Upper lobe of left lung (tissue), 6 donors: ENCODE data around the gene PPP1R13B. TPM values are rescaled to one million over a fixed set of nuclear protein-coding genes. Genes with fewer than 3 reads are reported as not detected.

Experiments
- ATAC-seq, 2 donors: fragments of 200-7000 bp; cut with Tn5 transposase; one replicate each; pipeline ENCODE4 v1.9.1; 2022; ENCODE audit warnings: mild to moderate bottlenecking in 2 of 2, moderate library complexity in 2 of 2; ENCODE audit not compliant: low FRiP score in 2 of 2
- DNase-seq, 2 donors: peaks; one replicate each; pipeline ENCODE4 v3.0.0-alpha.2; 2019 to 2020
- H3K27ac ChIP-seq, 4 donors: fragments of 200-600 bp; sonication (generic); one replicate each; pipeline ENCODE4 v1.5.1; 2016 to 2019
- H3K27me3 ChIP-seq, 4 donors: fragments of 200-600 bp; sonication (generic); one replicate each; pipeline ENCODE4 v1.5.1; 2017 to 2019
- H3K36me3 ChIP-seq, 4 donors: fragments of 200-600 bp; sonication (generic); one replicate each; pipeline ENCODE4 v1.5.1; 2016 to 2019
- H3K4me1 ChIP-seq, 4 donors: fragments of 200-600 bp; sonication (generic); one replicate each; pipeline ENCODE4 v1.5.1; 2018 to 2019
- H3K4me3 ChIP-seq, 4 donors: fragments of 200-600 bp; sonication (generic); one replicate each; pipeline ENCODE4 v1.5.1; 2017 to 2019; ENCODE audit warnings: mild to moderate bottlenecking in 2 of 4, moderate library complexity in 1 of 4
- H3K9me3 ChIP-seq, 4 donors: fragments of 200-600 bp; sonication (generic); one replicate each; pipeline ENCODE4 v1.5.1; 2018 to 2019
- EP300 ChIP-seq, 4 donors: sonication (generic); formaldehyde crosslinking; IDR thresholded peaks; one replicate each; pipeline ENCODE4 v1.5.1; 2017; ENCODE audit warnings: antibody characterized with exemption in 4 of 4, control low read depth in 2 of 4
- POLR2A ChIP-seq, 4 donors: fragments of 450-650 bp; IDR thresholded peaks; one replicate each; pipeline ENCODE4 v1.5.1; 2016 to 2017; ENCODE audit warnings: antibody characterized with exemption in 4 of 4, mild to moderate bottlenecking in 2 of 4
- POLR2AphosphoS5 ChIP-seq, 2 donors: sonication (generic); formaldehyde crosslinking; IDR thresholded peaks; one replicate each; pipeline ENCODE4 v1.5.1; 2017; ENCODE audit warnings: antibody characterized with exemption in 2 of 2
- WGBS, 2 donors: methylation state at CpG; one replicate each; pipeline ENCODE4 v1.1.5; 2017 to 2018; 5-methylcytosine and 5-hydroxymethylcytosine counted together
- total RNA-seq, 6 donors: library from RNA; depleted of rRNA in 4 of 6; stranded (reverse); fragments of >200 nt in 4 of 6; gene quantifications; one replicate each; pipeline versions ENCODE4 v1.1.0 to v1.2.1, GENCODE V29; 2016 to 2021
- TF ChIP-seq, protein P1 (sequence below), 6 experiments: fragments of 450-650 bp in 4 of 6; fragments of 200-600 bp in 2 of 6; sonication (generic) in 2 of 6; IDR thresholded peaks; one replicate each; pipeline ENCODE4 v1.5.1; 2016 to 2019; ENCODE audit warnings: antibody characterized with exemption in 6 of 6
- donor health status: DM: no; HTN: no; CAD: no; lungs with moderate emphysema.
- donor health status: DM: no; HTN: yes; CAD: no; lungs with severe emphysema.

The PPP1R13B gene
- total RNA-seq, 6 donors from 2014 or later, result 37.0 to 117 (median 71.1) TPM

DNA sequence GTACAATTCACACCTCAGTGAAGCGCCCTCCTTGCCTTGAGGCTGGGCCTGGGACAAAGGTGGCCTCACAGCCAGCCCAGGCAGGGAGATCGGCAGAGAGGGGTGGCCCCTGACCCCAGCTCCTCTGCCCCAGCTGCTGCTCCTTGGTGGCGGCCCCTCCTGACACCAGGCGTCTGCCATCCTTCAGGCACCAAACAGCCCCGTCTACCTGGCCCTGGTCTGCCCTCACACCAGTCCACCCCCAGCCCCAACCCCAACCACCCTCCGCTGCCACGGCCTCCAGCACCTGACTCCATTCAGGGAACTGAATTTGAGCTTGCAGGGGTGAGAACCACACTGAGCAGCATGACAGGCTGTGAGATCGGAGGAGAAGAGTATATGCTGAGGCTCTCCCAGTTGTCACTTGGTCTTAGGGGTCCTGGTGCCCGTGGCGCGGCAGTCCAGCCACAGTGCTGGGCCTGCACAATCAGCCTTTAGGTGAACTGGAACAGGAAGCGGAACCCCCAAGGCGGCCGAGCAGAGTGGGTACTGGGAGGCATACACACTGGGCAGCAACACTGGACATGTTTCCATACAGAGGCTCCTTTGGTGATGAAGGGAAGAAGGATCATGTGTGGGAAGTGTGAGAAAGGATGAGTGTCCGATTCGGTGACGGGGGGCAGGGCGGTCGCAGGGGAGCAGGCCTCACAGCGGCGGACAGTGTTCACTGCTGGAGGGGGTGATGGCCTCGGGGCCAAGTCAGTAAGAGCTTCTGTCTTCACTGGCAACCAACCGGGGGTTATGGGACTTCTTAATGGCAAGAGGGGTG is 113.1 kb downstream of the PPP1R13B start:
- 93 to 94% methylated on average over 16 to 23 of the region's 23 CpGs for WGBS, 2 donors
- peaks cover 0 to 21% (median 12%) of the 10 kb centered on the region in 4 donors for H3K4me1 ChIP-seq
- DNase-seq, result no peak
- H3K4me3 ChIP-seq, result no peak overlapping the region
- H3K9me3 ChIP-seq, result no peaks in the 10 kb centered on the region
- H3K27ac ChIP-seq, result no peak overlapping the region
- H3K36me3 ChIP-seq, result peaks cover 17 to 82% (median 55%) of the 10 kb centered on the region in 4 donors
- no peak for ATAC-seq
- no peak for TF ChIP-seq POLR2A (IDR thresholded peaks at IDR 0.05)
- no peak for TF ChIP-seq POLR2AphosphoS5 (IDR thresholded peaks at IDR 0.05)
- TF ChIP-seq, protein P1, sequence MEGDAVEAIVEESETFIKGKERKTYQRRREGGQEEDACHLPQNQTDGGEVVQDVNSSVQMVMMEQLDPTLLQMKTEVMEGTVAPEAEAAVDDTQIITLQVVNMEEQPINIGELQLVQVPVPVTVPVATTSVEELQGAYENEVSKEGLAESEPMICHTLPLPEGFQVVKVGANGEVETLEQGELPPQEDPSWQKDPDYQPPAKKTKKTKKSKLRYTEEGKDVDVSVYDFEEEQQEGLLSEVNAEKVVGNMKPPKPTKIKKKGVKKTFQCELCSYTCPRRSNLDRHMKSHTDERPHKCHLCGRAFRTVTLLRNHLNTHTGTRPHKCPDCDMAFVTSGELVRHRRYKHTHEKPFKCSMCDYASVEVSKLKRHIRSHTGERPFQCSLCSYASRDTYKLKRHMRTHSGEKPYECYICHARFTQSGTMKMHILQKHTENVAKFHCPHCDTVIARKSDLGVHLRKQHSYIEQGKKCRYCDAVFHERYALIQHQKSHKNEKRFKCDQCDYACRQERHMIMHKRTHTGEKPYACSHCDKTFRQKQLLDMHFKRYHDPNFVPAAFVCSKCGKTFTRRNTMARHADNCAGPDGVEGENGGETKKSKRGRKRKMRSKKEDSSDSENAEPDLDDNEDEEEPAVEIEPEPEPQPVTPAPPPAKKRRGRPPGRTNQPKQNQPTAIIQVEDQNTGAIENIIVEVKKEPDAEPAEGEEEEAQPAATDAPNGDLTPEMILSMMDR (IDR thresholded peaks at IDR 0.05), result no peak
- no peak for TF ChIP-seq EP300 (IDR thresholded peaks at IDR 0.05)
- H3K27me3 ChIP-seq, result no peaks in the 10 kb centered on the region

DNA sequence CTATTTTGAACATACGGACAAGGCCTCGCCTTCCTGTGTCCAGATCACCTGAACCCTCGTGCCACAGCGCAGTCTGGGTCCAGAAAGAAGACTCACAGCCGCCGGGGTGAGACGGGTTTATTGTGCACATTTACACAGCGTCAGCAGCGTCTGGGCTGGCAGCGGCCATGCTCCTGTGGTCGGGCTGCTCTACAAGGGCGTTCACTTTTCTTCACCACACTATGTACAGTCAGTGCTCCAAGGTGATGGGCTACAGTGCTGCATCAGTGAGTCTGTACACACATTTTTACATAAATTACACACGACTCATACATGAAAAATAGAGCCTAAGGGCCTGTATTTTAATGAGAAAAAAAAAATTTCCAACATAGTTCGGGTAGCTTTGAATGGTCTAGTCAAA is 113.7 kb downstream of the PPP1R13B start:
- Histone ChIP-seq H3K27ac (no peak overlapping the region), H3K9me3 (no peaks in the 10 kb centered on the region), H3K4me1 (peaks cover 0 to 22% (median 16%) of the 10 kb centered on the region in 4 donors), H3K36me3 (peaks cover 22 to 82% (median 55%) of the 10 kb centered on the region in 4 donors), H3K4me3 (no peak overlapping the region), H3K27me3 (no peaks in the 10 kb centered on the region)
- TF ChIP-seq EP300 (IDR thresholded peaks at IDR 0.05) (no peak), POLR2AphosphoS5 (IDR thresholded peaks at IDR 0.05) (no peak), POLR2A (IDR thresholded peaks at IDR 0.05) (no peak)
- TF ChIP-seq, protein P1 (IDR thresholded peaks at IDR 0.05), result no peak
- WGBS, 2 donors, result 91 to 92% methylated on average over 14 of the region's 14 CpGs
- DNase-seq (no peak), ATAC-seq (no peak)

DNA sequence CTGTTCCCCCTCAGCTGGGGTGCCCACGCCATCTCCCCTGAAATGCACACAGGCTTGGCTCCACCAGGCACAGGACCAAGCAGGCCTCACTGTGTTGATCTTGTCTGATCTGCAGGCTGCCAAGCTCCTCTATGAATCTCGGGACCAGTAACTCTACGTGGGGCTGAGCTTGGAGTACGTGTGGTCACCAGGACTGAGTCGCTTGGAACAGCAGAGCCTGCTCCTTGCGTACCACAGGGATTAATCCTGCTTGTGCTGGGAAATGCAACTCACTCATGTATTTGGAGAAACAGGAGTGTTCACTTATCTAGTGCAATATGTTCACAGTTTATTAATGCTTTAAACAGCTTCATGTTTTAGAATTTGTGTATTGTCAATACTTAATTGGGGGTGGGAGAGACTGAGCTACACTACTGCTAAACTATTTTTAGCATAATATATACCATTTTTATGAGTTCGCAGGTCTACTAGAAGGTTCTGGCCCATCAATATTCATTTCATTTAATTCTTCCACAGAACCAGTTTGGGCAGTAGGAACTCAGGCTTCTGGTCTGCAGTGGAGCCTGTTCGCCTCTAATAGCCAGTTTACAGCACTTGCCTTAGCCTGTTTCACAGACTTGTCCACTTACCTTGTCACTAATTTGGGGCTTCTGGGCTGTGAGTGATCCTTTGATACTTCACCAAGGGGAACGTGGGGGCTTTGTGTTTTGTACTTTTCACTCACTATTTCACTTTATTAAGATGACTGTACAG is 114.3 kb downstream of the PPP1R13B start:
- 90 to 91% methylated on average over 8 to 9 of the region's 9 CpGs for WGBS, 2 donors
- TF ChIP-seq POLR2A (IDR thresholded peaks at IDR 0.05) (no peak), POLR2AphosphoS5 (IDR thresholded peaks at IDR 0.05) (no peak), EP300 (IDR thresholded peaks at IDR 0.05) (no peak)
- TF ChIP-seq, protein P1 (IDR thresholded peaks at IDR 0.05), result no peak
- Histone ChIP-seq H3K27me3 (no peaks in the 10 kb centered on the region), H3K27ac (no peak overlapping the region), H3K4me1 (peaks cover 3 to 28% (median 19%) of the 10 kb centered on the region in 4 donors), H3K4me3 (no peak overlapping the region), H3K36me3 (peaks cover 22 to 82% (median 54%) of the 10 kb centered on the region in 4 donors), H3K9me3 (no peaks in the 10 kb centered on the region)
- ATAC-seq (no peak), DNase-seq (no peak)

DNA sequence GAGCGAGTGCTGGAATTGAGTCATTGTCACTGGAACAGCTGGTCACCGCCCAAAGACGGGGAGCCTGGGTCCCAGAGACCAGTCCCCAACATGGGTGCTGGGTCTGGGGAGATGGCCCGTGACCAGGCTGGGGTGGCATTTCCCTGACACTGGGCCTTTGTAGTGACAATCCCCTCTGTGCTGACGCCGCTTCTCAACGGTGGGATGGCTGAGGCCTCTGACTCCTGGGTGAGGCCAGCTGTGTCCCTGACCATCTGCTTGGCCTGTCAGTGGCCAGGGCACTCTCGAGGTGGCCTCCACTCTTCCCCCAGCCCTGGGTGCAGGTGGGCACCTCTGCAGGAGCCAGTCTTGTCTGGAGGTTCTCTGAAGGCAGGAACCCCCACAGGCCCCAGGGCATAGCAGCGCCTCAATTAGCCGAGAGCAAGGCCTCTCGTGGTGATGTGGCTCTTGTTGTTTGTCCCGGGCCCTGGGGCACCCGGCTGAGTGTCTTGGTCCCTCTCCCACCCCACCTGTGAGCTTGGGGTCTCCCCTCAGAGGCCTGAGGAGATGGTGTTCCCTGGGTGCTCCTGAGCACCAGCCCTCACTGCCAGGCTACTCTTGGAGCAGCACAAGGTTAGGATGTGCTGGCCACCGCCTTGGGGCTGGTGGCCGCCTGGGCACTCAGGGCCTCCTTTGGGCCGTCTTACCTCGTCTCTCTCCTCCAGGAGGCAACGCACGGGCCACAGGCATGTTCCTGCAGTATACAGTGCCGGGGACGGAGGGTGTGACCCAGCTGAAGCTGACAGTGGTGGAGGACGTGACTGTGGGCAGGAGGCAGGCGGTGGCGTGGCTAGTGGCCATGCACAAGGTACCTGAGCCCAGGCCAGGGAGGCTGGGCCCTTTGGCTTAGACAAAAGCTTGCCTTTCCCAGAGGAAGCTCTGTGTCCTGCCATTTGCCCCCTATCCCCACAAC is 115.2 kb downstream of the PPP1R13B start:
- H3K4me1 ChIP-seq, result peaks cover 3 to 31% (median 21%) of the 10 kb centered on the region in 4 donors
- ATAC-seq (no peak), DNase-seq (no peak)
- no peaks in the 10 kb centered on the region for H3K9me3 ChIP-seq
- H3K4me3 ChIP-seq, result no peak overlapping the region
- H3K27me3 ChIP-seq, result no peaks in the 10 kb centered on the region
- TF ChIP-seq, protein P1 (IDR thresholded peaks at IDR 0.05), result no peak
- TF ChIP-seq POLR2A (IDR thresholded peaks at IDR 0.05) (no peak), POLR2AphosphoS5 (IDR thresholded peaks at IDR 0.05) (no peak), EP300 (IDR thresholded peaks at IDR 0.05) (no peak)
- peaks cover 22 to 75% (median 54%) of the 10 kb centered on the region in 4 donors for H3K36me3 ChIP-seq
- H3K27ac ChIP-seq, result no peak overlapping the region
- 88 to 94% methylated on average over 5 to 23 of the region's 24 CpGs for WGBS, 2 donors
